Stimulated activated CD4-positive, alpha-beta T cell treated with anti-CD3 and anti-CD28 coated beads, Interleukin-1b, Interleukin-23, amount 100 ng/mL, for 48 hours (primary cell): ENCODE data around the gene ZFP90.

Experiments
- DNase-seq: peaks from one replicate; pipeline ENCODE4 v3.0.0-alpha.2; 2020

ZFP90 gene

GRCh38 chr16:68590201-68590994 is 51.3 kb downstream of the ZFP90 start:
- peak; percentile 77 for DNase-seq

- DNase-seq = no peak
Measured at GRCh38 chr16:68592466-68593337, 53.6 kb downstream of the ZFP90 start.

- DNase-seq = no peak
Measured at GRCh38 chr16:68596266-68596665, 57.2 kb downstream of the ZFP90 start.

- no peak for DNase-seq
Measured at GRCh38 chr16:68599586-68599985, 60.5 kb downstream of the ZFP90 start.

- DNase-seq = no peak
Measured at GRCh38 chr16:68605746-68606145, 66.7 kb downstream of the ZFP90 start.

GRCh38 chr16:68607443-68607842 is 68.4 kb downstream of the ZFP90 start:
- no peak for DNase-seq

GRCh38 chr16:68608330-68608729 is 69.2 kb downstream of the ZFP90 start:
- no peak for DNase-seq

GRCh38 chr16:68612996-68613395 is 73.9 kb downstream of the ZFP90 start:
- DNase-seq = no peak

- no peak for DNase-seq
Measured at GRCh38 chr16:68617734-68618133, 78.6 kb downstream of the ZFP90 start.
